ENCODE measurements around the gene TEF.
A peak's percentile ranks its signal among the peaks of the same experiment; 100 is the strongest.
"Not testable (repeated sequence)": the region's sequence is repeated elsewhere in the genome, so short reads cannot be mapped to it uniquely, and the experiment has no call there.

Gene TEF

DNA sequence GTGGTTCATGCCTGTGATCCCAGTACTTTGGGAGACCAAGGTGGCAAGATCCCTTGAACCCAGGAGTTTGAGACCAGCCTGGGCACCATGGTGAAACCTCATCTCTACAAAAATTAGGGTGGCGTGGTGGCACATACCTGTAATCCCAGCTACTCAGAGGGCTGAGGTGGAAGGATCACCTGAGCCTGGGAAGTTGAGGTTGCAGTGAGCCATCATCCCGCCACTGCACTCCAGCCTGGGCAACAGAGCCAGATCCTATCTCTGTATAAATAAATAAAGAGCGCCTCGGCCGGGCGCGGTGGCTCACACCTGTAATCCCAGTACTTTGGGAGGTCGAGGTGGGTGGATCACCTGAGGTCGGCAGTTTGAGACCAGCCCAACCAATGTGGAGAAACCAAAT, 37.0 kb downstream of the TEF start:
- no peak for DNase-seq (ENCODE audit: low read depth in 3 of 3)

DNA sequence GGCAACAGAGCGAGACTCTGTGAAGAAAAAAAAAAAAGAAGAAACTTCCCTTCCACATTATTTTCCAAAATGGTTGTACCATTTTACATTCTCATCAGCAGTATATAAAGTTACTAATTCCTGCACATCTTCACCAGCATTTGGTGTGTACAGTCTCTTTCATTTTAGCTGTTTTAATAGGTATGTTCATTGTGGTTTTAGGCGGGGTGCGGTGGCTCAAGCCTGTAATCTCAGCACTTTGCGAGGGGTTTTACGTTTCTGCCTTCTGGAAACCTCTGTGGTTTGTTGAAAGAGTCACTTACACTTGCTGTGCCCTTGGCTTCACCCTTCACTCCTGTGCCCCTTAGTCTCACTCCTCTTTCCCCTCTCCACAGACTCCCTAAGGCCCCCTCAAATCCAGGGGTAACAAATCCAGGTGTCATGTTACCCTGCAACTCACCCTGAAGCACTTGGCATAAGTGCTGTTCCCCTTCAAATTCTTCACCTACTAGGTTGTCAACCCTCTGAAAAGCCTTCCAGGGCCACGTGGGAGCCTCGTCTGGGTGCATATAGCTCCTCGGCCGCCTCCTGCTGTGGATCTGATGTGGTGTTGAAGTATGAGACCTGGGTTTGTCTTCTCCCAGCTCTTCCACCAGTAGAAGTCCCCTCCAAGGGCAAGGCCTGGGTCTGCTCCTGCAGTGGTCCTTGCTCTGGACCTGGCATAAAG, 44.1 kb downstream of the TEF start:
- DNase-seq (ENCODE audit: low read depth in 3 of 3) = no peak

DNA sequence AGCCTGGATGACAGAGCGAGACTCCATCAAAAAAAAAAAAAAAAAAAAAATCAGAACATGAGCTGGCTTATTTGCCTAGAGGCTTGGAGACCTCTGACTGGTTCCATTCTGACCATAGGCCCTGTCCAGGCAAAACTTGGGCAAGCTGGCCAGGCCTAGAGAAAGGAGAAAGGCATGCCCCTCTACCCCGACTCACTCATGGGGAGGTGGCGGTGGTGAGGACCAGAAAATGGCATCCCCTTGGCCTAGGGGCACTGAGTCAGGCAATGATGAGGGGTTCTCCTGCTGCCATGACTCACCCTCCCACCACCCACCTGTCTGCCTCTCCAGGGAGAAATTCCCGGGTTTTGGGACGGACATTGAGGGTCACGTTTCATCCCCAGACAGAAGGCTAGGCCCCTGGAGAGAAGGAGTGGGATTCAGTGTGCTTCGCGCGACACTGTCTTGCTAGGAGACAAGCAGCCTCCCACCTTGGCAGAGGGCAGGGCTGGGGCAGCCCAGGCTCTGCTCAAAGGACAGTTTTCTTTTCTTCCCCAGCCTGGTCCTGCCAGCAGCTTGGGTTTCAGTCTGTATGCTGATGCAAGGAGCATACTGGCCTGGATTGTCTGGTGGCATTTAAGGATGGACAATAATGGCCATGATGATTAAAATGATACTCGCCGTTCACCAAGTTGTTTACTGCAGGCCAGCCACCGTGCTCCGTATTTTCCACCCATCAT, 47.6 kb downstream of the TEF start:
- DNase-seq (ENCODE audit: low read depth in 3 of 3) = no peak

DNA sequence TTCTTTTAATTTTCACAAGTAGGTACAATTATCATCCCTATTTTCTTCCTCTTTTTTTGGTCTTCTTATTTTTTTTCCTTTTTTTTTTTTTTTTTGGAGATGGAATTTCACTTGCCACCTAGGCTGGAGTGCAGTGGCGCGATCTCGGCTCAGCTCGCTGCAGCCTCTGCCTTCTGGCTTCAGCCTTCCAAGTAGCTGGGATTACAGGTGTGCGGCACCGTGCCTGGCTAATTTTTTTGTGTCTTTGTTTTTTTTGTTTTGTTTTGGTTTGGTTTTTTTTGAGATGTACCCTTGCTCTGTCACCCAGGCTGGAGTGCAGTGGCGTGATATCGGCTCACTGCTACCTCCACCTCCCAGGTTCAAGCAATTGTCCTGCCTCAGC, 48.2 kb downstream of the TEF start:
- no peak for DNase-seq (ENCODE audit: low read depth in 3 of 3)

DNA sequence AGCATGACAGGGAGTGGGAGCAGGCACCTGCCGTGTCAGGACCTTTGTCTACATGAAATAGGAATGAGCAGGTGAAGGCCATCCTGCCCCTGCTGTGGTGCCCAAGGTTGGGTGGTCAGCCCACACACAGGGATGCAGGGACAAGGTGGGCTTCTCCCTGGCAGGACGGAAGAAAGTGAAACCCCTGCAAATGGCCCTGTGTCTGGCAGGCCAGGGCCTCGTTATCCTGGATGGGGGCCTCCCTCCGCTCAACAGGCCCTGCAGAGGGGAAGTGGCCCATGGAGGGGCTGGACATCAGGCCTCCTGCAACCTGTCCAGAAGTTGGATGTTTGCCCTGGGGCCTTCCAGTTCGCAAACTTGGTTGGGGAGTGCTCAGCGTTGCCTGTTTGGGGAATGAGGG, 49.9 kb downstream of the TEF start:
- DNase-seq (ENCODE audit: low read depth in 3 of 3) = no peak

DNA sequence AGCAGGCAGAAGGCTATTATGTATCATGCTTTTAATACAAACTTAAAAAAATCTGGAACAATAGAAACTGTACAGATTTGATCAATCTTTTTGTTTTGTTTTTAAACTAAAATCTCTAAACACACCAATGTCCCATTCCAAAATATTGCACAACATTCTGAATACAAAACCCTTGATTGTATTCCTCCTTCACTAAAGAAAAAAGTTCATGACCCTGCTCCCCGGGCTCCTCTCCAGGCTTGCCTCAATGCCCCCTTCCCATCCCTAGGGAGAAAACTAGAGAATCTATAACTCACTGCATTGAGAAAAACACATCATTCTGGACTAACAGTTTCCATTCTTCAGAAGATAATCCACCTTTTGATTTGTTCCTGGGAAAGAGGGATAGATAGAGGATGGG, 51.7 kb downstream of the TEF start:
- DNase-seq (ENCODE audit: low read depth in 3 of 3) = not testable (repeated sequence)

DNA sequence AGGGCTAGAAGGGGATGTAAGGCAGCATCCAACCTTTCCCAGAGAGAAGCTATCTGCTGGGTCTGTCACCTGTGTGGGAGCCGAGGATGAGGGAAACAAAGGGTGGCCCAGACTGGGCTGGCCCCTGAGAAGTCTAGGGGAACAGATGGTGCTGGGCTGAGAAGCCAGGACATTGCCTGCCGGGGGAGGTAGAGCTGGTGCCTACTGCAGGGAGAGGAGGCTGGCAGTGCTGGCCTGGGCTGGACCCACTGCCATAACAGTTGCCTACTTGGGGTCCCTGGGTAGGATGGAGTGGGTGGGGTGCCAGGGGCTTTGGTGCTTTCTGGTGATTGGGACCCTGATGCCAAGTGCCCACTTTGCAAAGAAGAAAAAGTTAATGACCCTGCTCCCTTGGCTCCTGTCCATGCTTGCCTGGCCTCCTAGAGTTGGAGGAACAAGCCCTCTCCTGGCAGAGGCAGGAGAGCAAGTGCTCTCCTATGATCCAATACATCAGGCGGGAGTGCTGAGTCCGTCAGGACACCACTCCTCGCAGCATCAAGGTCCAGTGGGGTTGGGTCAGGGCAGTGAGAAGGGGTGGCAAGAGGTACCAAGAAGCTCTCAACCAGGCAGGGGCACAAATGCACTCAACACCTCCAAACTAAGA, 52.7 kb downstream of the TEF start:
- not testable (repeated sequence) for DNase-seq (ENCODE audit: low read depth in 3 of 3)

DNA sequence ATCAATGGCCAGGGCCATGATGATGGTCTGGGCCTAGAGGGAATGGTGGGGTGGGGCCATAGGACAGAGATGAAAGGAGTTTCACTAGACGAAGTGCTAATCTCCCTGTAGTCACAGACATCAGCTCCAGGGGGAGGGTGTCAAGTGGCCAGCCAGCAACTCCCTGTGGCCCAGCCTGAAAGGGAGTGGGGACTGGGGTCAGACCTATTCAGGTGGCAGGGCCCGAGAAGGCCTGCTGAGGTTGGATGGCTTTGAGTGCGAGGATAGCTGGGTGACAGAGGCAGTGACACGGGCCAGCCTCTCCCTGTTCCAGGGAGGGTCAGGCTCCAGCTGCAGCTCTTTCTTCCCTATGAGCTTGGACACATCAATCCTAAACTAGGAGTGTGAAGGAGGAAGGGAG, 53.8 kb downstream of the TEF start:
- no peak for DNase-seq (ENCODE audit: low read depth in 3 of 3)

DNA sequence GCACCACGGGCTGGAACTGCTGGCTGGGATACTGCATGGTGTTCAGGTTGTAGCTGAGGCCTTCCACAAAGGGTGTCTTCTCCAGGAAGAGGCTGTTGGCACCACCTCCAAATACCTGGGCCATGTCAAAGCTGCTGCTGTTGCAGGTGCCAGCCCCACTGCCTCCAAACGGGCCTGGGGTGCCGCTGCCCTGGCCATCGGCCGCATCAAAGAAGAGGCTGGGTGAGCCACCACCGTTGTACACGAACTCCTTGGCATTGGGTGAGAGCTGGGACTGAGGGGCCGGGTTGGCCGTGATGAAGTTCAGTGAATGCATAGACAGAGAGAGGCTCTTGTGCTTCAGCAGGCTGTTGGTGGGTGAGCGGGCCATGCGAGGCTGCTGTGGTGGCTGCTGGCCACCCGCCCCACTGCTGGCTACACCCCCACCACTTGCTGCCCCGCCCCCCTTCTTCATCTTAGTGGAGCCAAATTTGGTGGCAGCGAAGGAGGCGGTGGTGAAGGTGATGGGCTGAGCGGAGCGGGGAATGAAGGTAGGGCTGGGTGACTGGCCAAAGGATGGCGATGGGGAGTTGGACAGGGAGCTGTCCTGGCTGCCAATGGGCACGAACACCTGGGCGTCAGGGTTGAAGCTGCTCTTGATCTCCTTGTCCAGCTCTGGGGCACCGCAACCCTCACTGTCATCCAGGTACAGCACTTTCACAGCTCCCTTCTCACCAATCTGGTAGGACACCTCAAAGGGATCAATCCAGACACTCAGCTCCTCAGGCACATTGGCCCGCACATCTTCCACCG, 54.8 kb downstream of the TEF start:
- DNase-seq (ENCODE audit: low read depth in 3 of 3) = no peak

DNA sequence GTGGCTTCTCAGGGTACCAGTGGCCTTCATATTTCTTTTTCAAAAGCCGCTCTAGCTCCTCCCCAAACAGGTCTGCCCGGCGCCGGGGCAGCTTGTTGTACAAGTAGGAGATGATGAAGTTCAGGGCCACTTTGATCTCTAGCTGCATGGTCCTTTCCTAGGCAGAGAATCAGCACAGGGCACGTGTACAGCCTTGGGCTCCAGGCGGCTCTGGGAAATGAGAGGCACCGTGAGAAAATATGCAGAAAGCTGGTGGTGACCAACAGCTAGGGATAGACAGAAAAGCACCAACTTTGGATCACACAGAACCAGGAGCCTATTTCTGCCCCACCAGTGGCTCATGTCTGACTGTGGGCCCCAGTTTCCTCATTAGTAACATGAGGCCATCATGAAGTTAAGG, 55.5 kb downstream of the TEF start:
- DNase-seq (ENCODE audit: low read depth in 3 of 3) = no peak

DNA sequence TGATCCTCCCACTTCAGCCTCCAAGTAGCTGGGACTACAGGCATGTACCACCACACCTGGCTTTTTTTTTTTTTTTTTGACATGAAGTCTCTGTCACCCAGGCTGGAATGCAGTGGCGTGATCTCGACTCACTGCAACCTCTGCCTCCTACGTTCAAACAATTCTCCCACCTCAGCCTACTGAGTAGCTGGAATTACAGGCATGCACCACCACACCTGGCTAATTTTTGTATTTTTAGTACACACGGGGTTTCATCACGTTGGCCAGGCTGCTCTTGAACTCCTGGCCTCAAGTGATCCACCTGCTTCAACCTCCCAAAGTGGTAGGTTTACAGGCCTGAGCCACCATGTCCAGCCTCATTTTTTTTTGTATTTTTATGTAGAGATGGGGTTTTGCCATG, 58.8 kb downstream of the TEF start:
- not testable (repeated sequence) for DNase-seq (ENCODE audit: low read depth in 3 of 3)

DNA sequence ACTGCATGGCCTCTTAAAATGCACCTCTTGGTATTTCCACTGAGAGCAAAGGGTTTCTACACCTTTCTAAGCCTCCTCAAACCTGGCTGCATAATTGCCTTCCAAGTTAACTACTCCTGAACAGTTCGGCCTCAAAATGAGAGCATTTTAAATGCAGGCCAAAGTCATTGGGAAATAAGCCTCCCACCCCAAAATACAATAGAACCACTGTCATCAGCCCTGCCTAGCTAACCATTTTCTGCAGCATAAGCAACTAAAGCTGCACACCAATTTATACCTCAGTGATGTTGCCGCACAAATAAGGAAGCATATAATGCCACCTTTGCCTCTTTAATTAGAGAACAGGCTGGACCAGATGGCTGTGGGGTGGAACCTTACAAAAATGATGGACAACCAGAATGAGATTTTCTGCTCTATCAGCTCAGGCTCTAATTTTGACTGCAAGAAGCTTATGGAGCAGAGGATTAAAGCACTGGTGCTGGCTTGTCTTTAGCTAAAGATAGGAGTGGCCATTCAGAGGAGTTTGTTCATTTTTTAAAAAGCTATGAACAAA, 60.6 kb downstream of the TEF start:
- DNase-seq (ENCODE audit: low read depth in 3 of 3) = no peak

DNA sequence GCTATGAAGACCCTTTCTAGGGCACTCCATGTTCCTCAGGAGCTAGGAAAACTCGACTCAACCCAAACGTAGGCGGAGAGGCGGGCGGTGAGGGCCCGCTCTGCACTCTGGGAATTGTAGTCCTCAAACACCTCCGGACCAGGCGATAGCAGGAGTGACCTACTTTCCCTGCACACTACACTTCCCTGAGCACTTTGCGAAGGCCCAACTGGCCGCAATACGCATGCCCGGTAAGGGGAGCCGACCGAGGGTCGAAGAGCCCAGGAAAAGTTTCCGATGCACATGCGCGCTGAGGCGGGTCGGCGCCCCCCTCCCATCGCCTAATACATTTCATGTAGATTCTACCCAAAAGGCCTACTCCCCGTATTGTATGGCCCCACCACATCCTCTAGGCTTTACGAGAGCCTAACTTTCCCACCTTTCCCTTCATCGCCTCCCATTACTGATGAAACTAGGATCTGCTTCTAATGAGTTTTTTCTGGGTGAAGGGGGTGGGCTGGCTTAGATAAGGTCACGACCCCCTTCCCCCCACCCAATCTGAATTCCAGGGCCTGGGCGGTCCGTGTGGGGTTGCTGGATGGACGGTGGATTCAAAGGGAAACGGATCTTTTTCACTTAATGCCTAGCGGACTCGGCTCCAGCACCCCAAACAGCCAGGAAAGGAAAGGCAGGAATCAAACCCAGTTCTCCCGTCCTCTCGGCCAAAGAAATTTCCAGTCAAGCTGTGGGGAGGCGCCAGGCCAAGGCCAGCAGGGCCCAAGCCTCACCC, 62.8 kb downstream of the TEF start:
- DNase-seq (ENCODE audit: low read depth in 3 of 3) = peak; percentile 81 to 85 (median 82)

DNA sequence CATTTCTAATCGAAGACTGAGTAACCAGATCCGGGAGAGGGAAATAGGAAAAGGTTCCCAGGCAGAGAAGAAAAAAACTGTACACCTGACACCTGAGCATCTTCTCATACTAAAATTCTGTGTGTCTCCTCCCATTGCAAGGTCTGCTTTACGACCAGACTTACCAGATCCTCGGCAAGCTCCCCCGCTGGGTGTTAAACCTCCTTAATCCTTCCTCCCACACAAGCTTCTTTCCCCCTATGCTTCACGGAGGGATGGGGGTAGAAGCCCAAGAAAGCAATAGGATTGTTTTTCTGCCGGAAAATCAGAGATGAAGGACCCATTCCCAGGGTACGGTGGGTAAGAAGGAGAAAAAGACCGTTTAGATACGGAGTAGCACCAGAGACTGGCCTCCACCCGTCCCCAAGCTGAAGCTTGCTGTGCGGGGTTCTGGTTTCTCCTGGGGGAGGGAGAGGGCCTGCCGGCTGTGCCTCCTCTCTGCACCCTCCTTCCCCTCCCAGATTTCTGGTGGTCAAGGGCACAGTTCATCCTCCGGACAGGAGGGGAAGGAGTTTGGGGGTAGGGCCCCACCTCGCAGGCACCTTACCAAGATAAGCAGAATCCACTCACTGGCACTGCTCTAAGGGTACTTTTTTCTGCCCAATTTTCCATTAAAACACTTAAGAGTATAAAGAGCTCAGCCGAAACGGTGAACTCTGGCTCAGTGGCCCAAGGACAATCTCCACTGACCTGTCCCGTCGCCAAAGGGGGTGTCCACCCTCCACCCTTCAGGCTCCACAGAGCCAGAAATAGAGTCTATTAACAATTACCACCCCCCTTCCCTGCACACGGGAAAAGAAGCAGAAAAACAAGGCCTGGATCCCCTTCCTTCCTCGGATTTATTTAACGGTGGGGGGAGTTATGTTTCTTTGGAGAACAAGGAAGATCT, 63.7 kb downstream of the TEF start:
- DNase-seq (ENCODE audit: low read depth in 3 of 3) = peak in 1 of 3 donors; percentile 25

DNA sequence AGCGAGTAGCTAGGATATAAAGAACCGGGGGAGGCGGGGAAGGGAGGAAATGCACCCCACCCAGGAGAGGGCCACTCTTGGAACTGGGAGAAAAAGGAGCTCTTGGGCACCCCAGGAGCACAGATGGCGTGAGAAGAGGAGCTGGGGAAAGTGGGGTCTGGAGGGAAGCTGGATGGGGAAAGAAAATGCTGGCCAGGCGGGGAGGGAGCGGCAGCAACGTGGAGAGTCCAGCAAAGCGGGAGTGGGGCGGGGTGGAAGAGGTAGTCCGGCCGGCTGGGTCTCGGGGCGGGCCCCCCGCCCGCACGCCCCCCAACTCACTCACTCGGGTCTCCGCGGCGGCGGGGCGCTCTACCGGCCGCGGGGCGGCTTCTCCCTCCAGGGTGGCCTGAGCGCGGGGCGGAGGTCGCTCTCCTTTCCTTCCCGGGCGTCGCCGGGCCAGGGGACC, 64.3 kb downstream of the TEF start:
- no peak for DNase-seq (ENCODE audit: low read depth in 3 of 3)

DNA sequence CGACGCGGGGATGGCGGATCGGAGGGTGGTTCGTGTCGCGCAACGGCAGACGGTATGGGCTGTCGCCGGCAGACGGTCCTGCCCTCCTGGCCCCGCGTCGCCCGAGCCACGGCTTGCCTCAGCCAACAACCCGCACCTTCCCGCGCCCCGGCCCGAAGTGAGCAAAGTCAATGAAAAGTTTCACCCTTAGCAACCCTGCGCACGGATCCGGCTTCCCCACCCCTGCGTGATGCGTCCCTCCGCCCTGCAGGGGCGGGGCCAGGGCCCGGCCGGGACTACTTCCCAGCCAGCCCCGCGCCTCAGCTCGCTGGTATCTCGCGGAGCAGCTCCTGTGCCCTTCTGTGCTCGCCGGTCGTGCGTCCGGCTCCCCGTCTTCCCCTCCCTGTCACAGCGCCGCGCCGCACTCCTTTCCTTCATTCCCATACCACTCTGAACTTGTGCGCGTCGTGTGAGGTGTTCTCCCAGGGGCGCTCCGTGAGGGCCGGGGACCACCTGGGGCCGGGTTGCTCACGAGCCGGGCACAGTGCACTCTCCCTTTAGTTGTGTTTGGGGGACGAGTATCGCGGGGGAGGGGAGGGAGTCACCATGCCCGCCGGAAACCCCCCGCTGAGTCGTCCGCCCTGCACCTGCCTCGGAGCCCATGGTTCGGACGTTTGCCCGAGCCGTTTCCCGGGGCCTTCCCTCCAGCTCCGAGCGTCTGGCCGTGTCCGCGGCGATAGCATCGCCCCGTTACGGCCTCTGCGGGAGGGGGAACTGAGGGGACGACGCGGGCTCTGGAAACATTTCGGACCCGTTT, 65.1 kb downstream of the TEF start, which contains the start of gene TOB2:
Gene TOB2 (minus strand): TSS at position 163 of the 796 bp plus-strand sequence. CDS start 9,456 bp downstream, outside the sequence.
- DNase-seq (ENCODE audit: low read depth in 3 of 3) = peak; percentile 90 to 93 (median 90)

DNA sequence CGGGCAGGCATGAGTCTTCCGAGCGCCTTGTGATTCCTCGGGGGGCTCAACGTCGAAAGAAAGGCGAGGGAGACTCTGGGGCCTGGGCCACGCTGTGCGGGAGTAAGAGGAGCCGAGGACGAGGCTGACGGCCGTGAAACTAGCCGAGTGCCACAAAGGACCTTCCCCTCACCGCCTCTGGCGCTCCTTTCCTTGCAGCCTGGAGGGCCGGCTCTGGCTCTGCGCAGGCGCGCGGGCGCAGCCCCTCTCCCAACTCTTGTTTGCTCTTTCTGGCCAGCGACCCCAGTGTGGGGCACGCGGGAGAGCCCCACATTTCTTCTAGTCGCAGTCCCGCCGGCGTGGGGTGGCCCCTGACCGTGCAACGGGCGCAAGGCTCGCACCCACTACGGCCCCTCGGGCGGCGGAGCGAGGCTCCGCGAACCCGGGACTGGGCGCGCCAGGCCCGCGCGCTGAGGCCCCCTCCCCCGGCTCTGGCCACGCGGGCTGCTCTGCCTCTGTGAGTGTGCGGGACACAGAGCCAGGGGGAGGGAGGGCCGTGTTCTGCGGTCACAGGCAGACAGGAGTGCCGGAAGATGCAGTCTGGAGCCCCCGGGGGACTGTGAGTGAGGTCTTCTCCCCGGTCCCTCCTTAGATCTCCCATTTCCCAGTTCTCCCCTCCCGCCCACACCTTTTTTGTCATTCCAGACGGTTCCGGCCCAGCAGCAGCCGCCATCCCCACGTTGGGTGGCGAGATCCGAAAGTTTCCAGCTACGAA, 65.9 kb downstream of the TEF start:
- peak in 2 of 3 donors; percentile 40 to 46 for DNase-seq (ENCODE audit: low read depth in 3 of 3)

DNA sequence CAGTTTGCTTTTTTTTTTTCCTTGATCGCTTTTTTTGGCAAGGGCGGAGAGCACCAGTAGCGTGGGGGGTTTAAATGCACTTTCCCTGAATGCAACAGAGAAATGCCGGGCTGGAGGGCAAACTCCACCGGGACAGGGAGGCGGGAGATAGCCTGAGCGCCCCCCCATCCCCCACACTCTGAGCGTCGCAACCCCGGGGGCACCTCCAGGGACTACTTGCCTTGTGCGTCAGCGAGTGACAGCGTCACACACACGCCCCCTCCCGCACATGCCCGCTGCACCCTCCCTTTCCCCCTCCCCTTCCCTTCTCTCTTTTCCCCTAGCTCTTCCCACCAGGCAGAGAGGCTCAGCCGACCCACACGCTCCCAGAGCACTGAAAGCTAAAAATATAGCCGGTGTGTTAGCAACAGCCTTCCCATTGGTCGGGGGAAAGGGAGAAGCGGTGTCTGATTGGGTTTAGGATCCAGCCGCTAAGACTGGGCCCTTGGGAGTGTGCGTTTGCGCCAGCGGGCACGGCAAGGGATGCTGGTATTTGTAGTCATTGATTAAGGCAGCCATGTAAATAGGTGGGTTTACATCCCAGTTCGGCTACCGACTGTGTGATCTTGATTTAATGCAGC, 66.6 kb downstream of the TEF start:
- peak; percentile 83 to 88 (median 85) for DNase-seq (ENCODE audit: low read depth in 3 of 3)
